GM21447 (cell line): ENCODE data around the gene FES.

ENCODE experiments used
- ATAC-seq: cut with Tn5 transposase; IDR thresholded peaks from one replicate; pipeline ENCODE4 v1.9.1; 2021; ENCODE audit not compliant: unreplicated experiment

Gene FES

GRCh38 chr15:90875549-90875981 is 8.7 kb upstream of the FES start:
- ATAC-seq: no peak

- ATAC-seq: no peak
These were observed 8.3 kb upstream of the FES start for GRCh38 chr15:90876046-90876445.

GRCh38 chr15:90876512-90877170 is 7.7 kb upstream of the FES start:
- no peak for ATAC-seq

GRCh38 chr15:90877315-90877714 is 7.0 kb upstream of the FES start:
- no peak for ATAC-seq

- no peak for ATAC-seq
These were observed 6.3 kb upstream of the FES start for GRCh38 chr15:90877996-90878395.

- ATAC-seq: no peak
These were observed 5.6 kb upstream of the FES start for GRCh38 chr15:90878660-90879059.

- no peak for ATAC-seq
These were observed 4.5 kb upstream of the FES start for GRCh38 chr15:90879730-90880366.

GRCh38 chr15:90880381-90881145 is 3.7 kb upstream of the FES start:
- no peak for ATAC-seq

- no peak for ATAC-seq
These were observed 2.9 kb upstream of the FES start for GRCh38 chr15:90881181-90881977.

GRCh38 chr15:90881978-90882721 is 2.2 kb upstream of the FES start:
- ATAC-seq: no peak

GRCh38 chr15:90882781-90883525 is 1.4 kb upstream of the FES start:
- ATAC-seq: no peak

GRCh38 chr15:90883526-90883975 is 753 bp upstream of the FES start:
- no peak for ATAC-seq

- peak; percentile 4 for ATAC-seq
These were observed 571 bp downstream of the FES start for GRCh38 chr15:90884719-90885431.

- peak; percentile 46 for ATAC-seq
These were observed 1.4 kb downstream of the FES start for GRCh38 chr15:90885432-90886290.

GRCh38 chr15:90886291-90886614 is 1.9 kb downstream of the FES start:
- no peak for ATAC-seq

GRCh38 chr15:90887037-90887481 is 2.8 kb downstream of the FES start:
- ATAC-seq: no peak

- no peak for ATAC-seq
These were observed 5.0 kb downstream of the FES start for GRCh38 chr15:90889313-90889730.

GRCh38 chr15:90889736-90890456 is 5.6 kb downstream of the FES start:
- ATAC-seq: no peak
